RWPE2 (cell line): ENCODE data around the gene LIPC.

Source experiments
- ATAC-seq: fragments of 200-7000 bp; cut with Tn5 transposase; 3 replicates; pipeline ENCODE4 v1.9.1; 2021; ENCODE audit warnings: low read depth
- DNase-seq: peaks from one replicate; pipeline ENCODE4 v3.0.0-alpha.2; 2020; ENCODE audit warnings: low spot score
- H3K27ac ChIP-seq: fragments of 450-650 bp; 2 replicates; pipeline ENCODE4 v1.5.1; 2017; ENCODE audit warnings: mild to moderate bottlenecking; ENCODE audit not compliant: poor library complexity, severe bottlenecking
- H3K27me3 ChIP-seq: fragments of 250-450 bp; sonication (Bioruptor Pico); 2 replicates; pipeline ENCODE4 v1.5.1; 2021; ENCODE audit warnings: mild to moderate bottlenecking, moderate library complexity; ENCODE audit not compliant: insufficient read depth, poor library complexity, severe bottlenecking
- H3K36me3 ChIP-seq: fragments of 250-450 bp; sonication (Bioruptor Pico); 2 replicates; pipeline ENCODE4 v1.5.1; 2020; ENCODE audit warnings: low read depth, mild to moderate bottlenecking, moderate library complexity
- H3K4me1 ChIP-seq: fragments of 250-450 bp; sonication (Bioruptor Pico); 2 replicates; pipeline ENCODE4 v1.5.1; 2021; ENCODE audit warnings: mild to moderate bottlenecking, moderate library complexity; ENCODE audit not compliant: insufficient read depth, poor library complexity, severe bottlenecking
- H3K4me3 ChIP-seq: fragments of 250-450 bp; sonication (Bioruptor Pico); 2 replicates; pipeline ENCODE4 v1.5.1; 2021; ENCODE audit warnings: mild to moderate bottlenecking, moderate library complexity; ENCODE audit not compliant: severe bottlenecking
- H3K9me3 ChIP-seq: fragments of 250-450 bp; sonication (Bioruptor Pico); 2 replicates; pipeline ENCODE4 v1.5.1; 2021; ENCODE audit warnings: mild to moderate bottlenecking, moderate library complexity; ENCODE audit not compliant: severe bottlenecking
- TF ChIP-seq, protein P1 (sequence below): fragments of 450-650 bp; IDR thresholded peaks from one replicate; pipeline ENCODE4 v1.5.1; 2017; ENCODE audit warnings: mild to moderate bottlenecking, moderate library complexity; ENCODE audit not compliant: poor library complexity, severe bottlenecking

Gene LIPC

DNA sequence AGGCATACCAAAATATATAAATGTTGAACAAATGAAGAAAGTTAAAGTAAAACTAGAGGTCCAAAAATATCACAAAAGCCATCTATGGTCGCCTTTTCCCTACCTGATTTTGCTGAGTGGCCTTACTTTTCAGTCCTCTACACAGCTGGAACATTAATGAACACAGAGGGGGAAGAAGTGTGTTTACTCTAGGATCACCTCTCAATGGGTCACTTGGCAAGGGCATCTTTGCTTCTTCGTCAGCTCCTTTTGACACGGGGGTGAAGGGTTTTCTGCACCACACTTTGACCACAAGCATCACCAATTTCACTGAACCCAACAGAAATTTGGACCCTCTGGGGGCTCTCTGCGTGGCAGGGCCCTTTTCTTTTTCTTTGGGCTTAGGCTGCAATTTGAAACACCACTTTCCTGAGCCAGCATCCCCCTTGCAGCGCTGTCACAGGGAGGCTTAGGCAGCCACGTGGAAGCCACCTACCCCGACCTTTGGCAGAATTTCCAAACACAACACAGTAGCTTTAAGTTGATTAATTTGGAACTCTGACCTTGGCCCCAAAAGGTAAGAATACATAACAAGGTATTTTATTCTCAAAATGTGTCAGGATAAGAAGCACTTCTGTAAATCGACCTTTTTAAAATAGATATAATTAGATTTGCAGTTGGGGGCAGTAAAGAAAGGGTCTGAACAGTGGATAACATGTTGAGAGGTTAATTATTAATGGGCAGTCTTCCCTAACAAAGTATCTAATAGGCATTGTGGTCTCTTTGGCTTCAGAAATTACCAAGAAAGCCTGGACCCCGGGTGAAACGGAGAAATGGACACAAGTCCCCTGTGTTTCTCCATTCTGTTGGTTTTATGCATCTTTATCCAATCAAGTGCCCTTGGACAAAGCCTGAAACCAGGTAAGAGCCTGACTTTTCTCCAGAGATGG, at the start of gene LIPC:
TSS of gene LIPC (plus strand) at position 771 of the 929 bp plus-strand sequence. CDS start at position 813, 42 bp downstream.
- ATAC-seq (no peak), DNase-seq (no peak)
- TF ChIP-seq, protein P1, sequence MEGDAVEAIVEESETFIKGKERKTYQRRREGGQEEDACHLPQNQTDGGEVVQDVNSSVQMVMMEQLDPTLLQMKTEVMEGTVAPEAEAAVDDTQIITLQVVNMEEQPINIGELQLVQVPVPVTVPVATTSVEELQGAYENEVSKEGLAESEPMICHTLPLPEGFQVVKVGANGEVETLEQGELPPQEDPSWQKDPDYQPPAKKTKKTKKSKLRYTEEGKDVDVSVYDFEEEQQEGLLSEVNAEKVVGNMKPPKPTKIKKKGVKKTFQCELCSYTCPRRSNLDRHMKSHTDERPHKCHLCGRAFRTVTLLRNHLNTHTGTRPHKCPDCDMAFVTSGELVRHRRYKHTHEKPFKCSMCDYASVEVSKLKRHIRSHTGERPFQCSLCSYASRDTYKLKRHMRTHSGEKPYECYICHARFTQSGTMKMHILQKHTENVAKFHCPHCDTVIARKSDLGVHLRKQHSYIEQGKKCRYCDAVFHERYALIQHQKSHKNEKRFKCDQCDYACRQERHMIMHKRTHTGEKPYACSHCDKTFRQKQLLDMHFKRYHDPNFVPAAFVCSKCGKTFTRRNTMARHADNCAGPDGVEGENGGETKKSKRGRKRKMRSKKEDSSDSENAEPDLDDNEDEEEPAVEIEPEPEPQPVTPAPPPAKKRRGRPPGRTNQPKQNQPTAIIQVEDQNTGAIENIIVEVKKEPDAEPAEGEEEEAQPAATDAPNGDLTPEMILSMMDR, result no peak
- no peak within 1 kb of the TSS for H3K4me3 ChIP-seq
- H3K27ac ChIP-seq, result no peak within 1 kb of the TSS
- H3K4me1 ChIP-seq, result no peaks in the 10 kb centered on the region
- H3K9me3 ChIP-seq, result no peaks in the 10 kb centered on the region
- H3K36me3 ChIP-seq, result no peaks in the 10 kb centered on the region
- H3K27me3 ChIP-seq, result no peaks in the 10 kb centered on the region

DNA sequence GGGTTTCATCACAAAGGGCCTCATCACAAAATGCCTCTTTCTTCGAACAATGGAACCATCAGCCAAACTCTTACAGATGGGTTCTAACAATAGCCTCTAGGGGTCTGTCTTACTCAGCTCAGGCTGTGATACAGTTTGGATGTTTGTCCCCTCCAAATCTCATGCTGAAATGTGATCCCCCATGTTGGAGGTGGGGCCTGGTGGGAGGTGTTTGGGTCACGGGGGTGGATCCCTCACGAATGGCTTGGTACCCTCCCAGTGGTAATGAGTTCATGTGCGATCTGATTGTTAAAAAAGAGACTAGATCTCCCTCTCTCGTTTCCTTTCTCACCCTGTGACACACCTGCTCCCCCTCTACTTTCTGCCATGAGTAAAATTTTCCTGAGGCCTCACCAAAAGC, 47.9 kb upstream of the LIPC start:
- Histone ChIP-seq H3K36me3 (no peaks in the 10 kb centered on the region), H3K9me3 (no peaks in the 10 kb centered on the region), H3K4me3 (no peak overlapping the region), H3K4me1 (no peaks in the 10 kb centered on the region), H3K27me3 (no peaks in the 10 kb centered on the region), H3K27ac (no peak overlapping the region)
- ATAC-seq (no peak), DNase-seq (no peak)
- TF ChIP-seq, protein P1, result no peak

DNA sequence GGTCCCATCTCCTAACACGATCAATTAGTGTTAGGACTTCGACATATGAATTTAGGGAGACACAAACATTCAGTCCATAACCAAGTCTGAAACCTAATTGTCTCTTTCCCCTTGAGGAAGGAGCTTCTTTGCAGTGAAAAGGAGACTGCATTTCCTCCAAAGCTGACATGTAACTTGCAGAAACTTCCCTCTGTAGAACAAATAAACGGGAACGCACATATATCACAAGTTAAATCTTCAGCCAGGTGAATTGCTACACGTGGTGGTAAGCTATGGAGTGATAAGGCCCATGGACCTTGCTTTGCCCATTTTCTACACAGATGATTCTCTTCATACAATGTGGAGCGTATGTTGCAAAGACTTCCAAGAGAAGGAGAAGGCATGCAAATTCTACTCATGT, 47.1 kb upstream of the LIPC start:
- TF ChIP-seq, protein P1, result no peak
- H3K4me1 ChIP-seq, result no peaks in the 10 kb centered on the region
- H3K36me3 ChIP-seq, result no peaks in the 10 kb centered on the region
- no peaks in the 10 kb centered on the region for H3K9me3 ChIP-seq
- ATAC-seq, result no peak
- no peaks in the 10 kb centered on the region for H3K27me3 ChIP-seq
- DNase-seq, result no peak
- H3K4me3 ChIP-seq, result no peak overlapping the region
- H3K27ac ChIP-seq, result no peak overlapping the region

DNA sequence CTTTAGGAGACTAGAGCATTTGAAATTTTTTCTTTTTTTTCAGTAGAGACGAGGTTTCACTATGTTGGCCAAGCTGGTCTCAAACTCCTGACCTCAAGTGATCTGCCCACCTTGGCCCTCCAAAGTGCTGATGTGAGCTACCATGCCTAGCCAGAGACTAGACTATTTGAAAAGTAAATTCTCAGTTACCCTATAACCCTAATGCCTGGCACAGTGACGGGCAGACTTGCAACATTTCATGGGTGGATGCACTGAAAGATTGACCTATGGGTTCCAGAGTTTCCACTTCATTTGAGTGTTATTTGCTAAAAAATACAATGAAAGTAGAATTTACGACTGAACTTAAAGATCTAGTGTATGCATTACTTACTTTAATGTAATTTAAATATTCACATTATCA, 45.7 kb upstream of the LIPC start:
- ATAC-seq, result no peak

More for the DNA sequence above, 45.7 kb upstream of the LIPC start:
- no peak for DNase-seq
- Histone ChIP-seq H3K36me3 (no peaks in the 10 kb centered on the region), H3K27me3 (no peaks in the 10 kb centered on the region), H3K4me3 (no peak overlapping the region), H3K27ac (no peak overlapping the region), H3K9me3 (no peaks in the 10 kb centered on the region), H3K4me1 (no peaks in the 10 kb centered on the region)
- TF ChIP-seq, protein P1, result no peak
